RPMI8226 (cell line): ENCODE measurements around the gene IRX6.

ENCODE experiments used
- DNase-seq: peaks from one replicate; pipeline ENCODE4 v3.0.0-alpha.2; 2015

IRX6 gene

GRCh38 chr16:55323637-55324271 lies at the start of gene IRX6:
IRX6 (plus strand) TSS chr16:55324203; CDS start chr16:55325092, 889 bp downstream.
- DNase-seq: peak; percentile 26

GRCh38 chr16:55274391-55274790 lies 49.6 kb upstream of the IRX6 start:
- DNase-seq: no peak

GRCh38 chr16:55275167-55275566 lies 48.8 kb upstream of the IRX6 start:
- no peak for DNase-seq

- DNase-seq: no peak
Measured at GRCh38 chr16:55275869-55276268, 48.1 kb upstream of the IRX6 start.

- no peak for DNase-seq
Measured at GRCh38 chr16:55277536-55277935, 46.5 kb upstream of the IRX6 start.

- no peak for DNase-seq
Measured at GRCh38 chr16:55279598-55279997, 44.4 kb upstream of the IRX6 start.

- DNase-seq: no peak
Measured at GRCh38 chr16:55280587-55280986, 43.4 kb upstream of the IRX6 start.

- DNase-seq: no peak
Measured at GRCh38 chr16:55282441-55282840, 41.6 kb upstream of the IRX6 start.

- no peak for DNase-seq
Measured at GRCh38 chr16:55283812-55284717, 39.9 kb upstream of the IRX6 start.

GRCh38 chr16:55284718-55285099 lies 39.3 kb upstream of the IRX6 start:
- DNase-seq: no peak

GRCh38 chr16:55285586-55285985 lies 38.4 kb upstream of the IRX6 start:
- DNase-seq: no peak

GRCh38 chr16:55289353-55289752 lies 34.6 kb upstream of the IRX6 start:
- DNase-seq: no peak

- DNase-seq: no peak
Measured at GRCh38 chr16:55291847-55292246, 32.2 kb upstream of the IRX6 start.

- no peak for DNase-seq
Measured at GRCh38 chr16:55292491-55292890, 31.5 kb upstream of the IRX6 start.

GRCh38 chr16:55294129-55294528 lies 29.9 kb upstream of the IRX6 start:
- no peak for DNase-seq

GRCh38 chr16:55294931-55295342 lies 29.1 kb upstream of the IRX6 start:
- DNase-seq: peak; percentile 10

GRCh38 chr16:55297062-55297909 lies 26.7 kb upstream of the IRX6 start:
- DNase-seq: no peak

GRCh38 chr16:55297910-55298479 lies 26.0 kb upstream of the IRX6 start:
- no peak for DNase-seq

- DNase-seq: no peak
Measured at GRCh38 chr16:55301385-55302008, 22.5 kb upstream of the IRX6 start.

GRCh38 chr16:55302635-55303034 lies 21.4 kb upstream of the IRX6 start:
- DNase-seq: no peak

- no peak for DNase-seq
Measured at GRCh38 chr16:55308973-55309372, 15.0 kb upstream of the IRX6 start.

GRCh38 chr16:55322327-55322726 lies 1.7 kb upstream of the IRX6 start:
- DNase-seq: no peak
